Skeletal muscle tissue (tissue), 4 donors: ENCODE data around the gene CHST9. TPM values are rescaled to one million over a fixed set of nuclear protein-coding genes. Genes with fewer than 3 reads are reported as not detected.

Source experiments
- H3K27ac ChIP-seq: one replicate; pipeline ENCODE4 v1.7.0; 2013; ENCODE audit warnings: mild to moderate bottlenecking, low read depth, low read length, inconsistent platforms
- H3K27me3 ChIP-seq, 3 donors: one replicate each; pipeline ENCODE4 v1.7.0; 2013; ENCODE audit warnings: low read length in 3 of 3; ENCODE audit not compliant: control insufficient read depth in 3 of 3, insufficient read depth in 3 of 3
- H3K36me3 ChIP-seq, 3 donors: one replicate each; pipeline ENCODE4 v1.7.0; 2013; ENCODE audit warnings: low read length in 3 of 3; ENCODE audit not compliant: control insufficient read depth in 3 of 3, insufficient read depth in 3 of 3
- H3K4me1 ChIP-seq, 3 donors: one replicate each; pipeline ENCODE4 v1.7.0; 2013; ENCODE audit warnings: low read length in 3 of 3, mild to moderate bottlenecking in 3 of 3; ENCODE audit not compliant: control insufficient read depth in 3 of 3, insufficient read depth in 3 of 3
- H3K4me3 ChIP-seq, 3 donors: one replicate each; pipeline ENCODE4 v1.7.0; 2013; ENCODE audit warnings: low read length in 3 of 3
- H3K9ac ChIP-seq, 3 donors: one replicate each; pipeline ENCODE4 v1.7.0; 2013; ENCODE audit warnings: low read length in 3 of 3, mild to moderate bottlenecking in 3 of 3, moderate library complexity in 2 of 3, low read depth in 1 of 3
- H3K9me3 ChIP-seq, 3 donors: one replicate each; pipeline ENCODE4 v1.7.0; 2013; ENCODE audit warnings: low read length in 3 of 3; ENCODE audit not compliant: control insufficient read depth in 3 of 3
- total RNA-seq: library from RNA; depleted of rRNA; stranded (reverse); fragments of >200 nt; gene quantifications from one replicate; pipeline ENCODE4 v1.2.3, GENCODE V29; 2014
- donor health status: Osteomylitis.

Gene CHST9
- total RNA-seq, 1 donor from 2014 or later = 0.52 TPM

GRCh38 chr18:27211569-27211968 lies 26.5 kb upstream of the CHST9 start:
- H3K9me3 ChIP-seq = no peaks in the 10 kb centered on the region
- no peaks in the 10 kb centered on the region for H3K27me3 ChIP-seq
- no peaks in the 10 kb centered on the region for H3K36me3 ChIP-seq
- H3K27ac ChIP-seq = no peak overlapping the region
- no peaks in the 10 kb centered on the region for H3K4me1 ChIP-seq
- no peak overlapping the region for H3K9ac ChIP-seq
- H3K4me3 ChIP-seq = no peak overlapping the region

DNA sequence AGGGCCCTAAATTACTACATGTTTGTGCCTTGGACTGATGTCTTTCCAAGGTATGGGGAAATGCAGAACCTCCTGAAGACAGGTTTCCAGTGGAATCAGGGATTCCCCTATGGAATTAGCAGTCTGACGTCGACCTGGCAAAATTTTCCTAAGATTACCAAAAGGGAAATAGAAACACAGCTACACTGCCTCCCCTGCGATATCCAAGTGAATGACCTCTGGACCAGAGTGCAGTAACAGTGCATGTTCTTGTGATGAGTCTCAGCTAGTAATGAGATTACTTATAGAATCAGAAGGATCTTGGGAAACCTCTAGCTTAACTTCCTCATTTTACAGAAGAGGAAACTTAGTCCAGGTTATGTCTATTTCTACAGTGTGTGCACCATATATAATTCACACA lies 21.3 kb upstream of the CHST9 start:
- Histone ChIP-seq H3K9ac (no peak overlapping the region), H3K27me3 (peaks cover 0 to 2% (median 0%) of the 10 kb centered on the region in 3 donors), H3K9me3 (no peaks in the 10 kb centered on the region), H3K27ac (no peak overlapping the region), H3K4me1 (no peaks in the 10 kb centered on the region), H3K4me3 (no peak overlapping the region), H3K36me3 (no peaks in the 10 kb centered on the region)

DNA sequence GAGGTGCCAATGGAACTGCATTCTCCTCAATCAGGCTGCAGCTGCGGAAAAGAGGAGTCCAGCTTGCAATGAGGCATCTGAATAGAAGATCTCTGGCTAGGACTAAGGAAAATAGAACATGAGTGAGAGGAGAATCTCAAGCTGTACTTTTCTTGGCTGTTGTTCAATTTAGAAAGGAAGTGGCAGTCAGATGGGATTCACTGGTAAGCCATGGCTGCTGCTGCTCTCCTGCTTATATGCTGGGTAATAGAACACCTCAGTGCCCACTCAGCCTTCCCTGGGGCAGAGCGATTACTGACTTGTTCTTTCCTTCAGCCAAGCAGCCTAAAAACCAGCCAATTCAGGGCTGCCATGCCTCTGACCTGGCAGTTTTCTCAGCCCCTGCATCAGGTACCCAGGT lies 17.6 kb upstream of the CHST9 start:
- peaks cover 0 to 2% (median 0%) of the 10 kb centered on the region in 3 donors for H3K27me3 ChIP-seq
- no peak overlapping the region for H3K4me3 ChIP-seq
- no peak overlapping the region for H3K9ac ChIP-seq
- no peak overlapping the region for H3K27ac ChIP-seq
- no peaks in the 10 kb centered on the region for H3K9me3 ChIP-seq
- no peaks in the 10 kb centered on the region for H3K4me1 ChIP-seq
- H3K36me3 ChIP-seq = no peaks in the 10 kb centered on the region

DNA sequence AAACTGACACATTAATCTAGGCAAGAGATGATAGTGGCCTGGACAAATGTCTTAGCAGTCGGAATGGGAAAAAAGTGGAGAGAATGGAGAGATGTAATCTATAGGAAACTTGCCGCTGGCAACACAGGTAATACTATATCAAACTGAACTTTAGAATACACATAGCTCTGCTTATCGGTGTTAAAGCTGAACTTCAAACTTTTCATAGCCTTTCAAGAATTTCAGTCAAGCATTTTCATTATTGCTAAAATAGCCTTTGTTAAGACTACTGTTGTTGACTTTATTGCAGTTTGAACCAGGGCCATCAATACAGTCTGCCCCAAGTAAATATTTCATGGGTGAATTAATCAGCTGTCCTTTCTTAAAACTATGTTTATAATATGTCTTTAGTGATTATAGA lies 12.9 kb upstream of the CHST9 start:
- Histone ChIP-seq H3K4me1 (no peaks in the 10 kb centered on the region), H3K27ac (no peak overlapping the region), H3K9me3 (no peaks in the 10 kb centered on the region), H3K4me3 (no peak overlapping the region), H3K27me3 (no peaks in the 10 kb centered on the region), H3K9ac (no peak overlapping the region), H3K36me3 (no peaks in the 10 kb centered on the region)

DNA sequence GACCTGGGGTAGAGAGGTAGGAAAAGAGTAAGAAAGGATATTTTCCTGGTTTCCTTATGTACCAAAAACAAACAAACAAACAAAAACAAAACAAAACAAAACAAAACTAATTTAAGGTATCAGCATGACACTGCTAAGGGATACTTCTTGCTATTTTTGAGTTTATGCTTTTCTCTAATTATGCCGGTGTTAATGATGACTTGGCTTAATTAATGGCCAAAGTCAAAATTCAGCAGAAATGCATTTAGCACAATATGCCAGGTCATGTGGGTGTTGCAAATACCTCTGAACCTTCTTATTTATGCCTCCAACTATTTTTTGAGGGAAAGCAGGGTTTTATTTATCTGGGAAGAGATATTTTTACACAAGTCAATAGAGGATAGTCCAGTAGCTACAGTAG lies 3.2 kb upstream of the CHST9 start:
- no peaks in the 10 kb centered on the region for H3K36me3 ChIP-seq
- no peaks in the 10 kb centered on the region for H3K4me1 ChIP-seq
- no peak overlapping the region for H3K9ac ChIP-seq

DNA sequence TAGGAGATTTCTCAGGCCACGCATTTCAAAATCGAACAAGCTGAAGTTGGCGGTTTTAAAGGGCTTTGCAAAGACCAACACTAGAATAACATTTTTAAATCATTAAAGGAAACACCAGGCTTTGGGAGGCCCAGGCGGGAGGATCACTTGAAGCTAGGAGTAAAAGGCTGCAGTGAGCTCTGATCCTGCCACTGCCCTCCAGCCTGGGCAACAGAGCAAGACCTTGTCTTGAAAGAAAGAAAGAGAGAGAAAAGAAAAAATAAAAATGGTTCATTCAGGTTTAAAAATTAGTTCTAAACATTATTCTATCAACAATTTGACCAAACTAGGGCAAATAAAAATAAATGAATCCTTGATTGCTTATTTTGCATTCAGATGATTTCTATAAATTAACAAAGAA lies 789 bp upstream of the CHST9 start:
- H3K4me1 ChIP-seq = no peaks in the 10 kb centered on the region
- H3K4me3 ChIP-seq = no peak overlapping the region
- no peaks in the 10 kb centered on the region for H3K9me3 ChIP-seq
- H3K9ac ChIP-seq = no peak overlapping the region
- H3K36me3 ChIP-seq = no peaks in the 10 kb centered on the region
- H3K27ac ChIP-seq = no peak overlapping the region
- peaks cover 6 to 19% (median 14%) of the 10 kb centered on the region in 3 donors for H3K27me3 ChIP-seq

More for the DNA sequence above, 3.2 kb upstream of the CHST9 start:
- peaks cover 6 to 19% (median 14%) of the 10 kb centered on the region in 3 donors for H3K27me3 ChIP-seq
- H3K9me3 ChIP-seq = no peaks in the 10 kb centered on the region
- no peak overlapping the region for H3K4me3 ChIP-seq
- H3K27ac ChIP-seq = no peak overlapping the region

DNA sequence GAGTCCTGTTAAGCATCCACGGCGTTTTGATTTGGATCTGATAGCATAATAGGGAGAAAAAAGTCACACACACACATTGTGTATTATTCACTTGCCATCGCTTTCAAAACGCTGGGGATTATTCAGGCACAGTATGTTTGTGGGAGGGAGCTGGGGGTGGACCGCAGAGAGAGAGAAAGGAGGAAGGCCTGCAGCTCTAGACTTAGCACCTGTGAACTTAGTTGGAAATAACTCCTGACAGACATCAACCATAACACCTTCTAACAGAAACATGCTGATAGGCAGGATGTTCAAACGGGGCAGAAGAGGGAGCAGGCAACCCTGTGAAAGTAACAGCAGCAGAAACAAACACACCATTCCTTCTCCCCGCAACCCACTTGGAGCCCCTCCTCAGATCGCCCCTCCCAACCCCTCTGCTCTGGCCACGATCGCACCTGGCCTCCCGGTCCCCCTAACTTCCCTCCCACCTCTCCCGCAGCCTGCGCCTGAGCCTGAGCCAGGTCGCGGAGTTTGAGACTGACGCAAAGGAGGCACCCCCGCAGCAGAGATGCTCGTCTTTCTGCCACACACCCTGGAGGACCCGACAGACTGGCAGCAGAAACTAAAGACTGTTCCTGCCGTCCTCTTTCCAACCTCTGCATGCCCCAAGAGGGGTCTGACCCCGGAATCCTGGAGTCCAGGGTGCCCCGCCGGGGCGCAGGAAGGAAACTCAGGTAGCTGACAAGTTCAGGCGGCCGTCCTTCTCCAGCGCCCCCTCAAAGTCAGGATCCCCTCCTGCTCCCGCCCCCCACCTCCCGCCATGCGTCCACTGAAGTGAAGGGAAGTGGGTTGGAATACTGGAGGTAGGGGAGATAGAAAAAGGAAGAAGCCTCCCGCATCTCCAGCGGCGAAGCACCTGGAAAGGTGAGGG lies 738 bp downstream of the CHST9 start:
- H3K27ac ChIP-seq = no peak overlapping the region
- no peaks in the 10 kb centered on the region for H3K4me1 ChIP-seq
- H3K4me3 ChIP-seq = peak overlapping the region in 2 of 3 donors; percentile 36 to 43
- H3K9me3 ChIP-seq = no peaks in the 10 kb centered on the region
- H3K27me3 ChIP-seq = peaks cover 6 to 19% (median 14%) of the 10 kb centered on the region in 3 donors
- no peaks in the 10 kb centered on the region for H3K36me3 ChIP-seq
- H3K9ac ChIP-seq = no peak overlapping the region

- no peak overlapping the region for H3K4me3 ChIP-seq
- H3K9ac ChIP-seq = no peak overlapping the region
- H3K4me1 ChIP-seq = no peaks in the 10 kb centered on the region
- H3K27me3 ChIP-seq = peaks cover 6 to 19% (median 12%) of the 10 kb centered on the region in 3 donors
- H3K9me3 ChIP-seq = no peaks in the 10 kb centered on the region
- H3K36me3 ChIP-seq = no peaks in the 10 kb centered on the region
- H3K27ac ChIP-seq = no peak overlapping the region
Observed at GRCh38 chr18:27181726-27182125, 3.4 kb downstream of the CHST9 start.

DNA sequence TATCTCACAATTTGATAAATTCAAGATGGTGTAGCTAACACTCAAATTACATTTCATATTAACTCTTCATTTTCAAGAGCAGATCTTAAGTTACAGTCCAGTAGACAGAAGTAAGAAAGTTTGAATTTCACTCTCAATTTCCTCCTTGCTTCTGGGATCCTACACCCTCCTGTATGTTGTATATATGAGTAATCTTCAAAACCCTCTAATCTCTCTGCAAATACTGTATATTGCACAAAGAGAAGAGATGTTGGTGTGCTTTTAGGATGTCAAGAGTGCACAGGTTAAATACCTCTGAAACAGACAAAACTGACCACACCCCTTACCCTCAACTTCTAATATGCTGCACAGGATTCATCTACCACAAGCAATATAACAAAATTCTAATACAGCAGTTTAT lies 6.7 kb downstream of the CHST9 start:
- H3K9ac ChIP-seq = no peak overlapping the region
- H3K4me3 ChIP-seq = no peak overlapping the region
- no peaks in the 10 kb centered on the region for H3K4me1 ChIP-seq
- no peak overlapping the region for H3K27ac ChIP-seq
- peaks cover 0 to 1% (median 0%) of the 10 kb centered on the region in 3 donors for H3K27me3 ChIP-seq
- no peaks in the 10 kb centered on the region for H3K9me3 ChIP-seq
- no peaks in the 10 kb centered on the region for H3K36me3 ChIP-seq

DNA sequence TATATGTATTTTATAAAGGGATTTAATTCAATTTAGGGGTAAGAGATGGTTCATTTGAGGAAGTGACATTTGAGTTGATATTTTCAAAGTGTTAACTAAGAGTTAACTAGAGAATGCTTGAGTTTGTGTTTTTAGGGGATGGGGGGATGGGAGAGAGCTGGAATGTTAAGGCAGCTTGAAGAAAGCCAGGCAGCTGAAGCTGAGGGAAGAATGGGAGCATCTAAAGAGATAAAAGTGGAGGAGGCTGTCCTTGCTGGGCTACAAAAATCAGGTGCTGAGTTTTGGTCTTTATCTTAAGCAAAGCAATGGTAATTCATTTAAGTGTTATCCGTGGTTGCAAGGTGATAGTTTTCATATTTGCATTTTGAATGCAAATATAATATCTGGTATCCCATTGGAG lies 9.2 kb downstream of the CHST9 start:
- no peak overlapping the region for H3K4me3 ChIP-seq
- no peaks in the 10 kb centered on the region for H3K36me3 ChIP-seq
- H3K9ac ChIP-seq = no peak overlapping the region
- H3K27ac ChIP-seq = no peak overlapping the region
- no peaks in the 10 kb centered on the region for H3K4me1 ChIP-seq
- no peaks in the 10 kb centered on the region for H3K9me3 ChIP-seq
- no peaks in the 10 kb centered on the region for H3K27me3 ChIP-seq
